ENCODE measurements around the gene KCTD15. TPM values are rescaled to one million over a fixed set of nuclear protein-coding genes. Genes with fewer than 3 reads are reported as not detected.

KCTD15 gene
- total RNA-seq, 1 donor = 13.0 TPM

- TF ChIP-seq, protein P1, sequence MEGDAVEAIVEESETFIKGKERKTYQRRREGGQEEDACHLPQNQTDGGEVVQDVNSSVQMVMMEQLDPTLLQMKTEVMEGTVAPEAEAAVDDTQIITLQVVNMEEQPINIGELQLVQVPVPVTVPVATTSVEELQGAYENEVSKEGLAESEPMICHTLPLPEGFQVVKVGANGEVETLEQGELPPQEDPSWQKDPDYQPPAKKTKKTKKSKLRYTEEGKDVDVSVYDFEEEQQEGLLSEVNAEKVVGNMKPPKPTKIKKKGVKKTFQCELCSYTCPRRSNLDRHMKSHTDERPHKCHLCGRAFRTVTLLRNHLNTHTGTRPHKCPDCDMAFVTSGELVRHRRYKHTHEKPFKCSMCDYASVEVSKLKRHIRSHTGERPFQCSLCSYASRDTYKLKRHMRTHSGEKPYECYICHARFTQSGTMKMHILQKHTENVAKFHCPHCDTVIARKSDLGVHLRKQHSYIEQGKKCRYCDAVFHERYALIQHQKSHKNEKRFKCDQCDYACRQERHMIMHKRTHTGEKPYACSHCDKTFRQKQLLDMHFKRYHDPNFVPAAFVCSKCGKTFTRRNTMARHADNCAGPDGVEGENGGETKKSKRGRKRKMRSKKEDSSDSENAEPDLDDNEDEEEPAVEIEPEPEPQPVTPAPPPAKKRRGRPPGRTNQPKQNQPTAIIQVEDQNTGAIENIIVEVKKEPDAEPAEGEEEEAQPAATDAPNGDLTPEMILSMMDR (IDR thresholded peaks at IDR 0.05; ENCODE audit: insufficient read depth, low read depth, low read length) = no peak
Measured at GRCh38 chr19:33770107-33770506, 26.6 kb upstream of the KCTD15 start.

GRCh38 chr19:33771384-33772101 is 25.1 kb upstream of the KCTD15 start:
- TF ChIP-seq, protein P1 (IDR thresholded peaks at IDR 0.05; ENCODE audit: insufficient read depth, low read depth, low read length) = peak; percentile 86

More at GRCh38 chr19:33770107-33770506, 26.6 kb upstream of the KCTD15 start:
- no peak overlapping the region for H3K4me3 ChIP-seq (ENCODE audit: low read depth, low read length)
- no peak for DNase-seq (ENCODE audit: low read depth)

GRCh38 chr19:33772102-33772857 is 24.4 kb upstream of the KCTD15 start:
- TF ChIP-seq, protein P1 (IDR thresholded peaks at IDR 0.05; ENCODE audit: insufficient read depth, low read depth, low read length) = no peak
- no peak for DNase-seq (ENCODE audit: low read depth)
- H3K4me3 ChIP-seq (ENCODE audit: low read depth, low read length) = no peak overlapping the region

More at GRCh38 chr19:33771384-33772101, 25.1 kb upstream of the KCTD15 start:
- H3K4me3 ChIP-seq (ENCODE audit: low read depth, low read length) = no peak overlapping the region
- DNase-seq (ENCODE audit: low read depth) = peak; percentile 62

GRCh38 chr19:33772858-33773180 is 23.9 kb upstream of the KCTD15 start:
- DNase-seq (ENCODE audit: low read depth) = no peak

GRCh38 chr19:33773704-33774624 is 22.7 kb upstream of the KCTD15 start:
- H3K4me3 ChIP-seq (ENCODE audit: low read depth, low read length) = no peak overlapping the region
- no peak for DNase-seq (ENCODE audit: low read depth)
- TF ChIP-seq, protein P1 (IDR thresholded peaks at IDR 0.05; ENCODE audit: insufficient read depth, low read depth, low read length) = no peak

More at GRCh38 chr19:33772858-33773180, 23.9 kb upstream of the KCTD15 start:
- H3K4me3 ChIP-seq (ENCODE audit: low read depth, low read length) = no peak overlapping the region
- TF ChIP-seq, protein P1 (IDR thresholded peaks at IDR 0.05; ENCODE audit: insufficient read depth, low read depth, low read length) = no peak

DNA sequence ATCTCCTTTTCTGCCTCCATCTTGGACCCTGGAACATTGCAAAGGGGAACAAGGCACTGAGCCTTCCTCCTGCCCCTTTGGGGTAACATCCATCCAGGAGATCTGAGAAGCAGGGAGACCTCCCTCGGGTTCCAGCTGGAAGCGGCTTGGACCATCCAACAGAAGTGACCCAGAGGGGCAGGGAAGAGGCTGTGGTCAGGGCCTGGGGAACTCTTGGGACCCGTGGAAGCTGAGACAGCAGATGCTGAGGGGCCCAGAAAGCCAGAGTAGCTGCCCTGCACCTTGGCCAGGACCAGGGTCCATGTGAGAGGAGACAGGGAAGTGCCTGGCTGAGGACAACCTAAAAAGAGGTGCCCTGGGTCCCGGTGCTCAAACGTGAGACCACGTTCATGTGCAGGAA is 21.9 kb upstream of the KCTD15 start:
- no peak for DNase-seq (ENCODE audit: low read depth)
- TF ChIP-seq, protein P1 (IDR thresholded peaks at IDR 0.05; ENCODE audit: insufficient read depth, low read depth, low read length) = no peak
- no peak overlapping the region for H3K4me3 ChIP-seq (ENCODE audit: low read depth, low read length)

All from fibroblast of villous mesenchyme (primary cell).